SK-N-SH (cell line): ENCODE data around the gene TTC32. TPM values are rescaled to one million over a fixed set of nuclear protein-coding genes. Genes with fewer than 3 reads are reported as not detected.
A peak's percentile ranks its signal among the peaks of the same experiment; 100 is the strongest.

Experiments
- CTCF ChIA-PET: fragments of 300-600, 350-600 bp; formaldehyde crosslinking; extraction: SDS; loops from one replicate; lab custom pipeline; 2021; lab: Yijun Ruan, JAX
- POLR2A ChIA-PET: fragments of 350-600 bp; sonication (Branson Sonifier 250); formaldehyde crosslinking; extraction: SDS; loops from one replicate; lab custom pipeline; 2020; ENCODE audit warnings: antibody characterized with exemption, inconsistent platforms; lab: Yijun Ruan, JAX
- DNase-seq: peaks from one replicate; pipeline ENCODE4 v3.0.0; 2012
- H2AFZ ChIP-seq: fragments of 200-600 bp; sonication (generic); 2 replicates; pipeline ENCODE4 v1.8.1; 2016; ENCODE audit warnings: antibody characterized with exemption, mild to moderate bottlenecking, low read depth
- H3F3A ChIP-seq: fragments of 200-600 bp; sonication (generic); replicated peaks from 2 replicates; pipeline ENCODE3; 2016; ENCODE audit warnings: antibody characterized with exemption, mild to moderate bottlenecking; ENCODE audit not compliant: insufficient read depth
- H3K27ac ChIP-seq, 2 experiments: fragments of 200-500 bp in 1 of 2; fragments of 200-600 bp in 1 of 2; sonication (Bioruptor generic) in 1 of 2; sonication (generic), shearing (Covaris generic) in 1 of 2; 2 replicates each; pipeline versions ENCODE4 v1.5.1 to v1.6.1; 2014 to 2016; ENCODE audit warnings: low read depth in 2 of 2, inconsistent platforms in 1 of 2, low read length in 1 of 2, mild to moderate bottlenecking in 1 of 2, mixed read lengths in 1 of 2
- H3K27me3 ChIP-seq: fragments of 200-600 bp; sonication (generic), shearing (Covaris generic); 2 replicates; pipeline ENCODE4 v1.6.1; 2016; ENCODE audit warnings: mixed run types; ENCODE audit not compliant: insufficient read depth
- H3K36me3 ChIP-seq, 2 experiments: fragments of 200-500 bp in 1 of 2; fragments of 200-600 bp in 1 of 2; sonication (Bioruptor generic) in 1 of 2; sonication (generic) in 1 of 2; replicated peaks in 1 of 2; 2 replicates each; pipeline versions ENCODE3 to v1.5.1; 2014 to 2016; ENCODE audit warnings: low read length in 1 of 2, mild to moderate bottlenecking in 1 of 2; ENCODE audit not compliant: insufficient read depth in 2 of 2, control insufficient read depth in 1 of 2
- H3K4me1 ChIP-seq, 2 experiments: fragments of 200-500 bp in 1 of 2; fragments of 200-600 bp in 1 of 2; sonication (Bioruptor generic) in 1 of 2; sonication (generic), shearing (Covaris generic) in 1 of 2; 2 replicates each; pipeline versions ENCODE4 v1.5.1 to v1.6.1; 2014 to 2016; ENCODE audit warnings: low read depth in 1 of 2, low read length in 1 of 2, mixed run types in 1 of 2; ENCODE audit not compliant: insufficient read depth in 2 of 2, control insufficient read depth in 1 of 2
- H3K4me2 ChIP-seq: fragments of 200-600 bp; sonication (generic), shearing (Covaris generic); 2 replicates; pipeline ENCODE4 v1.6.1; 2017; ENCODE audit warnings: mixed run types
- H3K4me3 ChIP-seq, 2 experiments: fragments of 200-500 bp in 1 of 2; fragments of 200-600 bp in 1 of 2; sonication (Bioruptor generic) in 1 of 2; sonication (generic), shearing (Covaris generic) in 1 of 2; 2 replicates each; pipeline versions ENCODE4 v1.5.1 to v1.8.1; 2014 to 2016; ENCODE audit warnings: low read depth in 2 of 2, inconsistent platforms in 1 of 2, low read length in 1 of 2, mild to moderate bottlenecking in 1 of 2, mixed read lengths in 1 of 2, moderate library complexity in 1 of 2
- H3K79me2 ChIP-seq: fragments of 200-600 bp; sonication (generic); 2 replicates; pipeline ENCODE4 v1.8.1; 2017; ENCODE audit warnings: mild to moderate bottlenecking; ENCODE audit not compliant: insufficient read depth
- H3K9ac ChIP-seq: fragments of 200-600 bp; sonication (generic); 2 replicates; pipeline ENCODE4 v1.6.1; 2017; ENCODE audit warnings: mixed run types
- H3K9me2 ChIP-seq: fragments of 200-600 bp; sonication (generic); 2 replicates; pipeline ENCODE4 v1.6.1; 2017; ENCODE audit warnings: mixed run types
- H3K9me3 ChIP-seq: fragments of 200-600 bp; sonication (generic); 2 replicates; pipeline ENCODE4 v1.6.1; 2017; ENCODE audit warnings: mixed run types, mild to moderate bottlenecking, moderate library complexity
- H4K20me1 ChIP-seq: fragments of 200-600 bp; sonication (generic); 2 replicates; pipeline ENCODE4 v1.6.1; 2017; ENCODE audit warnings: mild to moderate bottlenecking, mixed run types; ENCODE audit not compliant: insufficient read depth
- CHD2 ChIP-seq: fragments of 150-350 bp; IDR thresholded peaks from 2 replicates; pipeline ENCODE4 v1.6.1; 2018; ENCODE audit warnings: low read length; ENCODE audit not compliant: partially characterized antibody
- EP300 ChIP-seq, 2 experiments: IDR thresholded peaks; 2 replicates each; pipeline versions ENCODE4 v1.4.0 to v1.6.1; 2012; ENCODE audit warnings: borderline replicate concordance in 1 of 2, low read depth in 1 of 2, low read length in 1 of 2
- FOSL2 ChIP-seq: IDR thresholded peaks from 2 replicates; pipeline ENCODE4 v1.4.0; 2012; ENCODE audit warnings: low read depth, mild to moderate bottlenecking, moderate library complexity, borderline replicate concordance
- FOXJ3 ChIP-seq: sonication (generic); formaldehyde crosslinking; IDR thresholded peaks from 2 replicates; pipeline ENCODE4 v1.5.1; 2020; ENCODE audit warnings: mild to moderate bottlenecking, missing genetic modification reagents
- FOXM1 ChIP-seq: IDR thresholded peaks from 2 replicates; pipeline ENCODE4 v1.4.0; 2012; ENCODE audit warnings: low read depth, mild to moderate bottlenecking
- GATA2 ChIP-seq: sonication (generic); formaldehyde crosslinking; IDR thresholded peaks from 2 replicates; pipeline ENCODE4 v1.5.0; 2020; ENCODE audit warnings: mild to moderate bottlenecking, missing genetic modification reagents
- JUND ChIP-seq: IDR thresholded peaks from 2 replicates; pipeline ENCODE4 v1.4.0; 2012
- MEF2A ChIP-seq: IDR thresholded peaks from 2 replicates; pipeline ENCODE4 v1.4.0; 2012; ENCODE audit warnings: low read depth, borderline replicate concordance
- MXI1 ChIP-seq: IDR thresholded peaks from 2 replicates; pipeline ENCODE4 v1.6.1; 2012; ENCODE audit warnings: mild to moderate bottlenecking, low read depth, low read length, improper control_type of control experiment
- NFIC ChIP-seq: IDR thresholded peaks from 2 replicates; pipeline ENCODE4 v1.4.0; 2012; ENCODE audit warnings: borderline replicate concordance
- POLR2AphosphoS5 ChIP-seq: IDR thresholded peaks from 2 replicates; pipeline ENCODE4 v1.6.1; 2012; ENCODE audit warnings: low read depth, low read length
- RAD21 ChIP-seq: IDR thresholded peaks from 2 replicates; pipeline ENCODE4 v1.6.1; 2012; ENCODE audit warnings: mild to moderate bottlenecking, low read length
- RCOR1 ChIP-seq: fragments of 150-350 bp; IDR thresholded peaks from 2 replicates; pipeline ENCODE4 v1.6.1; 2017; ENCODE audit warnings: antibody characterized with exemption, low read length
- RXRA ChIP-seq: IDR thresholded peaks from 2 replicates; pipeline ENCODE4 v1.4.0; 2012; ENCODE audit warnings: low read depth, mild to moderate bottlenecking, borderline replicate concordance
- SIN3A ChIP-seq: IDR thresholded peaks from 2 replicates; pipeline ENCODE4 v1.6.1; 2012; ENCODE audit warnings: low read depth, mild to moderate bottlenecking, low read length, moderate library complexity, borderline replicate concordance
- SMC3 ChIP-seq: IDR thresholded peaks from 2 replicates; pipeline ENCODE4 v1.6.1; 2012; ENCODE audit warnings: low read depth, low read length, improper control_type of control experiment
- TAF1 ChIP-seq: IDR thresholded peaks from 2 replicates; pipeline ENCODE4 v1.6.1; 2012; ENCODE audit warnings: low read depth, mild to moderate bottlenecking, low read length, moderate library complexity, borderline replicate concordance
- TCF12 ChIP-seq: IDR thresholded peaks from 2 replicates; pipeline ENCODE4 v1.4.0; 2012
- TEAD4 ChIP-seq: IDR thresholded peaks from 2 replicates; pipeline ENCODE4 v1.4.0; 2012; ENCODE audit warnings: mild to moderate bottlenecking, borderline replicate concordance; ENCODE audit not compliant: insufficient read depth
- WGBS: methylation state at CpG from one replicate; pipeline ENCODE4 v1.1.6; 2017; ENCODE audit warnings: low lambda C conversion rate; 5-methylcytosine and 5-hydroxymethylcytosine counted together
- polyA plus RNA-seq, 3 experiments: library from polyadenylated mRNA; depleted of rRNA; stranded (reverse); fragments of >200 nt; gene quantifications; 2 replicates each; pipeline ENCODE4 v1.2.3, GENCODE V29; 2012
- TF ChIP-seq, protein P1 (sequence below): fragments of 150-350 bp; IDR thresholded peaks from 2 replicates; pipeline ENCODE4 v1.6.1; 2016; ENCODE audit warnings: mild to moderate bottlenecking, low read depth, low read length
- TF ChIP-seq, protein P2 (sequence below): fragments of 150-350 bp; IDR thresholded peaks from 2 replicates; pipeline ENCODE4 v1.6.1; 2017; ENCODE audit warnings: antibody characterized with exemption, low read length, low read depth, borderline replicate concordance

The TTC32 gene
- polyA plus RNA-seq, 1 of the 3 experiments (the other 2 are of a cell fraction) = 9.1 TPM

DNA sequence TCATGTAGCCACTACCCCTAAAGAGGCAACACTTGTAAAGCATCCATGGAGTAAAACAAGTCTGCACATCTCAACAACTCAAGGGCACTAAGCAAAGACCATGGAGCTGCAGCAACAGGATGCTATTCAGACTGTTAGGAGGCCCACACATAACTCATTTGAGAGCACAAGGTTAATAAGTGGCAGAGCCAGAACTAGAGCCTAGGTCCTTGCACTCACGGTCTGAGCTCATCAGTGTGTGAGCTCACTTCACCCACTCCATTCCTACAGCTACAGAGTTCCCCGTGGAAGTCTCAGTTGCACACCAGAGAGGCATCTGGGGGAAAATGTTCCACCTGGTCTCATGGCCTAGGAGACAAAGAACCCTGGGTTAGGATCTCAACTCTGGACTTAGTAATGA is 35.0 kb downstream of the TTC32 start (continued):
- TF ChIP-seq, protein P1, sequence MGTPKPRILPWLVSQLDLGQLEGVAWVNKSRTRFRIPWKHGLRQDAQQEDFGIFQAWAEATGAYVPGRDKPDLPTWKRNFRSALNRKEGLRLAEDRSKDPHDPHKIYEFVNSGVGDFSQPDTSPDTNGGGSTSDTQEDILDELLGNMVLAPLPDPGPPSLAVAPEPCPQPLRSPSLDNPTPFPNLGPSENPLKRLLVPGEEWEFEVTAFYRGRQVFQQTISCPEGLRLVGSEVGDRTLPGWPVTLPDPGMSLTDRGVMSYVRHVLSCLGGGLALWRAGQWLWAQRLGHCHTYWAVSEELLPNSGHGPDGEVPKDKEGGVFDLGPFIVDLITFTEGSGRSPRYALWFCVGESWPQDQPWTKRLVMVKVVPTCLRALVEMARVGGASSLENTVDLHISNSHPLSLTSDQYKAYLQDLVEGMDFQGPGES = no peak
- no peak for TF ChIP-seq TCF12
- no peak for TF ChIP-seq TEAD4
- no peak for TF ChIP-seq SMC3

DNA sequence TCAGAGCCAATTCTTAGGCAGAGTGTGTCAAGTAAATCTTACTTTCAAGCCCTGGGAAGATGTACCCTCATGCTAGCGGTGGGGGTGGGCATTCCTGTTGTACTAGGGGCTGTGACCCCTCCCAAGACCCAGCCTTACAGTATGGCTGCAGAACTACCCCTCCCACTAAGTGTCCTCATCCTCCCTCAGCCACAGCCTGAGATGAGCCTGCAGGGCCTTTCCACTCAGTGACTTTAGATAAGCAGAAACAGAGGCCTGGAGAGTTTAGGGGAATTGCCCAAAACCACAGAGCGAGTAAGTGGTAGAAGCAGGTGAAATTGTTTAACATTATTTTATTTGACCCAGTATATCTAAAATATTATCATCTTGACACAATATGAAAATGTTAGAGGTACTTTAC is 36.6 kb downstream of the TTC32 start:
- POLR2A ChIA-PET = interaction anchor here (1.1 kb wide), 1 partner anchor 1344 kb away, joined by 4 read pairs; no protein-coding TSS in a partner anchor
- Histone ChIP-seq H3K9me3 (no peaks in the 10 kb centered on the region), H3K79me2 (no peaks in the 10 kb centered on the region), H4K20me1 (no peaks in the 10 kb centered on the region), H3K4me1 (peaks cover 0 to 4% of the 10 kb centered on the region in 2 experiments; a peak in 1 of 4 replicates), H3K27me3 (peaks cover 8% of the 10 kb centered on the region; the same call in 1 of the 2 replicates)
- WGBS = 30% methylated on average over 2 of the region's 2 CpGs
- TF ChIP-seq SMC3 (no peak), RXRA (no peak), JUND (no peak), FOXJ3 (no peak)
- TF ChIP-seq, protein P1 = no peak
- TF ChIP-seq, all 33 proteins: peak for 0
- CTCF ChIA-PET = interaction anchor here (0.5 to 3.6 kb wide), 10 partner anchors 9 to 1345 kb away, joined by 3 to 55 read pairs (median 11); partner anchors contain the start of gene OSR1
- Histone ChIP-seq H3K4me2 (no peak overlapping the region), H3K9ac (no peak overlapping the region), H3K9me2 (no peaks in the 10 kb centered on the region), H3K4me3 (no peak overlapping the region), H3F3A (no peaks in the 10 kb centered on the region), H2AFZ (no peak overlapping the region), H3K36me3 (no peaks in the 10 kb centered on the region), H3K27ac (no peak overlapping the region)
- peak; percentile 42 for DNase-seq

DNA sequence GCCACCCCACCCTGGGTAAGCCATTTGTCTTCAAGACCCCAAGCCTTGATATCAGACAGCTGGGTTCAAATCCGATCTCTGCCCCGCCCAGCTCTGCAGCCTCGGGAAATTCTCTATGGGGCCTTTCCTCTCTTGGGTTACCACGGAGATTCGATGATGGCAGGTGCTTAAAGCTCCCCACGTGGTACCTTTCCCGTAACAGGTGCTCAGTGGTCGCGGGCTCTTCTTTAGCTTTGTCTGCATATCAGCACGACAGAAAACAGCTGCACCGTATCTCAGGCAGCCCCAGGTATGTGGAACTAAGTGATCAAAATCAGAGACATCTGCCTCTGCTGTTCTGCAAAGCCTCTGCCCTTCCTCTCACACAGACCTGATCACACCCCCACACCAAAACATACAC is 37.4 kb downstream of the TTC32 start:
- no peak for DNase-seq
- TF ChIP-seq TEAD4 = no peak
- TF ChIP-seq NFIC = no peak
- TF ChIP-seq GATA2 (CRISPR knock-in tag) = no peak
- no peak for TF ChIP-seq RAD21
- no peak for TF ChIP-seq SIN3A
- no peak for TF ChIP-seq POLR2AphosphoS5
- TF ChIP-seq RCOR1 = no peak
- TF ChIP-seq, protein P2, sequence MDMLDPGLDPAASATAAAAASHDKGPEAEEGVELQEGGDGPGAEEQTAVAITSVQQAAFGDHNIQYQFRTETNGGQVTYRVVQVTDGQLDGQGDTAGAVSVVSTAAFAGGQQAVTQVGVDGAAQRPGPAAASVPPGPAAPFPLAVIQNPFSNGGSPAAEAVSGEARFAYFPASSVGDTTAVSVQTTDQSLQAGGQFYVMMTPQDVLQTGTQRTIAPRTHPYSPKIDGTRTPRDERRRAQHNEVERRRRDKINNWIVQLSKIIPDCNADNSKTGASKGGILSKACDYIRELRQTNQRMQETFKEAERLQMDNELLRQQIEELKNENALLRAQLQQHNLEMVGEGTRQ = no peak
- TF ChIP-seq TAF1 = no peak
- TF ChIP-seq SMC3 = no peak
- TF ChIP-seq EP300 (IDR thresholded peaks at IDR 0.05; ENCODE audit: borderline replicate concordance in 1 of 2, low read depth in 1 of 2, low read length in 1 of 2) = no peak
- no peak for TF ChIP-seq FOSL2
- no peak for TF ChIP-seq CHD2
- TF ChIP-seq RXRA = no peak
- TF ChIP-seq MEF2A = no peak
- TF ChIP-seq MXI1 = no peak
- TF ChIP-seq FOXM1 = no peak
- H3K27ac ChIP-seq = no peak overlapping the region
- peaks cover 8% of the 10 kb centered on the region; the same call in 1 of the 2 replicates for H3K27me3 ChIP-seq
- WGBS = 58% methylated on average over 9 of the region's 11 CpGs
- no peaks in the 10 kb centered on the region for H3K9me3 ChIP-seq
- H3K9ac ChIP-seq = no peak overlapping the region
- no peak overlapping the region for H3K4me3 ChIP-seq
- H3K36me3 ChIP-seq = no peaks in the 10 kb centered on the region
- no peaks in the 10 kb centered on the region for H3F3A ChIP-seq
- no peaks in the 10 kb centered on the region for H4K20me1 ChIP-seq
- ChIA-PET POLR2A (no interaction called here), CTCF (interaction anchor here (0.5 to 3.6 kb wide), 23 partner anchors 9 to 1439 kb away, joined by 3 to 55 read pairs (median 5); partner anchors contain the start of gene OSR1)
- H3K9me2 ChIP-seq = no peaks in the 10 kb centered on the region
- H2AFZ ChIP-seq = no peak overlapping the region
- peaks cover 0 to 4% of the 10 kb centered on the region in 2 experiments; a peak in 1 of 4 replicates for H3K4me1 ChIP-seq
- no peaks in the 10 kb centered on the region for H3K79me2 ChIP-seq
- no peak overlapping the region for H3K4me2 ChIP-seq
